ENCODE results near the gene SDSL.

DNA sequence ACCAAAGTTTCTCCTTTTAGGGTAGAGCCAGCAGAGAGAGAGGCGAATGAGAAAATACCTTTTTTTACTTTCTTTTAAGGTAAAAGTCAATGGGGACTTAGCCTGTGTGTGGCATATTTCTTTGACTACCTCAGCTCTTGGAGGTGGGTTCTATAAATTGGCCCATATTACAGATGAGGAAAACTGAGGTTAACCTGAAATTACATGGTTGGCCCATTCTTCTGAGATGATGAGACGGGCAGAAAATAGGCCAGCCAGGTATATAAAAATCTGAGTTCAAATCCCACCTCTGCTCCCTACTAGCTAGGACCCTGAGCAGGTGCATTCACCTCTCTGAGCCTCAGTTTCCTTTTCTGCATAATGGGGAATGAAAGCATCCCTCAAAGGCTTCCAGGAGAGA is 27.1 kb downstream of the SDSL start:
- TF ChIP-seq POLR2AphosphoS5 (IDR thresholded peaks at IDR 0.05; ENCODE audit: low read depth, low read length) (no peak), FOXP2 (optimal IDR thresholded peaks at IDR 0.05; ENCODE audit: borderline replicate concordance, extremely low read depth, extremely low read length, insufficient read depth) (no peak)
- TF ChIP-seq, protein P1, sequence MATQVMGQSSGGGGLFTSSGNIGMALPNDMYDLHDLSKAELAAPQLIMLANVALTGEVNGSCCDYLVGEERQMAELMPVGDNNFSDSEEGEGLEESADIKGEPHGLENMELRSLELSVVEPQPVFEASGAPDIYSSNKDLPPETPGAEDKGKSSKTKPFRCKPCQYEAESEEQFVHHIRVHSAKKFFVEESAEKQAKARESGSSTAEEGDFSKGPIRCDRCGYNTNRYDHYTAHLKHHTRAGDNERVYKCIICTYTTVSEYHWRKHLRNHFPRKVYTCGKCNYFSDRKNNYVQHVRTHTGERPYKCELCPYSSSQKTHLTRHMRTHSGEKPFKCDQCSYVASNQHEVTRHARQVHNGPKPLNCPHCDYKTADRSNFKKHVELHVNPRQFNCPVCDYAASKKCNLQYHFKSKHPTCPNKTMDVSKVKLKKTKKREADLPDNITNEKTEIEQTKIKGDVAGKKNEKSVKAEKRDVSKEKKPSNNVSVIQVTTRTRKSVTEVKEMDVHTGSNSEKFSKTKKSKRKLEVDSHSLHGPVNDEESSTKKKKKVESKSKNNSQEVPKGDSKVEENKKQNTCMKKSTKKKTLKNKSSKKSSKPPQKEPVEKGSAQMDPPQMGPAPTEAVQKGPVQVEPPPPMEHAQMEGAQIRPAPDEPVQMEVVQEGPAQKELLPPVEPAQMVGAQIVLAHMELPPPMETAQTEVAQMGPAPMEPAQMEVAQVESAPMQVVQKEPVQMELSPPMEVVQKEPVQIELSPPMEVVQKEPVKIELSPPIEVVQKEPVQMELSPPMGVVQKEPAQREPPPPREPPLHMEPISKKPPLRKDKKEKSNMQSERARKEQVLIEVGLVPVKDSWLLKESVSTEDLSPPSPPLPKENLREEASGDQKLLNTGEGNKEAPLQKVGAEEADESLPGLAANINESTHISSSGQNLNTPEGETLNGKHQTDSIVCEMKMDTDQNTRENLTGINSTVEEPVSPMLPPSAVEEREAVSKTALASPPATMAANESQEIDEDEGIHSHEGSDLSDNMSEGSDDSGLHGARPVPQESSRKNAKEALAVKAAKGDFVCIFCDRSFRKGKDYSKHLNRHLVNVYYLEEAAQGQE (IDR thresholded peaks at IDR 0.05; ENCODE audit: insufficient read depth in 1 of 2, low read depth in 2 of 2, low read length in 2 of 2), result no peak
